Endothelial cell of umbilical vein (primary cell): Measurements from ENCODE around the gene UQCR10.

Experiments
- CTCF ChIP-seq, 2 donors: IDR thresholded peaks; 1 replicate in 1 of 2; 2 replicates in 1 of 2; pipeline ENCODE4 v1.5.1; 2011; ENCODE audit warnings: low read length in 2 of 2, mild to moderate bottlenecking in 2 of 2, moderate library complexity in 2 of 2, control low read depth in 1 of 2, inconsistent platforms in 1 of 2, low read depth in 1 of 2; ENCODE audit not compliant: insufficient read depth in 1 of 2; ENCODE audit errors: extremely low read depth in 1 of 2
- EZH2 ChIP-seq: IDR thresholded peaks from 2 replicates; pipeline ENCODE4 v1.6.1; 2012; ENCODE audit warnings: borderline replicate concordance, low read depth, mild to moderate bottlenecking, moderate library complexity, low read length, inconsistent platforms; ENCODE audit not compliant: severe bottlenecking
- FOS ChIP-seq: IDR thresholded peaks from 2 replicates; pipeline ENCODE4 v1.6.1; 2011; ENCODE audit warnings: mild to moderate bottlenecking, low read length, moderate library complexity, borderline replicate concordance; ENCODE audit not compliant: insufficient read depth
- GATA2 ChIP-seq: IDR thresholded peaks from 2 replicates; pipeline ENCODE4 v1.7.0; 2011; ENCODE audit warnings: low read depth, mild to moderate bottlenecking, moderate library complexity, mixed read lengths, low read length; ENCODE audit not compliant: insufficient read length, insufficient read depth
- JUN ChIP-seq: IDR thresholded peaks from 2 replicates; pipeline ENCODE4 v1.6.1; 2011; ENCODE audit warnings: borderline replicate concordance, low read depth; ENCODE audit not compliant: insufficient read length, insufficient read depth
- MAX ChIP-seq: IDR thresholded peaks from 2 replicates; pipeline ENCODE4 v1.6.1; 2011; ENCODE audit not compliant: insufficient read depth, insufficient read length
- MYC ChIP-seq: IDR thresholded peaks from one replicate; pipeline ENCODE4 v1.6.1; 2011; ENCODE audit warnings: mild to moderate bottlenecking, low read depth, low read length
- POLR2A ChIP-seq: IDR thresholded peaks from 2 replicates; pipeline ENCODE4 v1.6.1; 2012; ENCODE audit warnings: low read depth, mild to moderate bottlenecking, control low read depth, low read length
- POLR2AphosphoS5 ChIP-seq: IDR thresholded peaks from 2 replicates; pipeline ENCODE4 v1.6.1; 2012; ENCODE audit warnings: low read depth, mild to moderate bottlenecking, control low read depth, low read length, moderate library complexity; ENCODE audit not compliant: insufficient read depth

DNA sequence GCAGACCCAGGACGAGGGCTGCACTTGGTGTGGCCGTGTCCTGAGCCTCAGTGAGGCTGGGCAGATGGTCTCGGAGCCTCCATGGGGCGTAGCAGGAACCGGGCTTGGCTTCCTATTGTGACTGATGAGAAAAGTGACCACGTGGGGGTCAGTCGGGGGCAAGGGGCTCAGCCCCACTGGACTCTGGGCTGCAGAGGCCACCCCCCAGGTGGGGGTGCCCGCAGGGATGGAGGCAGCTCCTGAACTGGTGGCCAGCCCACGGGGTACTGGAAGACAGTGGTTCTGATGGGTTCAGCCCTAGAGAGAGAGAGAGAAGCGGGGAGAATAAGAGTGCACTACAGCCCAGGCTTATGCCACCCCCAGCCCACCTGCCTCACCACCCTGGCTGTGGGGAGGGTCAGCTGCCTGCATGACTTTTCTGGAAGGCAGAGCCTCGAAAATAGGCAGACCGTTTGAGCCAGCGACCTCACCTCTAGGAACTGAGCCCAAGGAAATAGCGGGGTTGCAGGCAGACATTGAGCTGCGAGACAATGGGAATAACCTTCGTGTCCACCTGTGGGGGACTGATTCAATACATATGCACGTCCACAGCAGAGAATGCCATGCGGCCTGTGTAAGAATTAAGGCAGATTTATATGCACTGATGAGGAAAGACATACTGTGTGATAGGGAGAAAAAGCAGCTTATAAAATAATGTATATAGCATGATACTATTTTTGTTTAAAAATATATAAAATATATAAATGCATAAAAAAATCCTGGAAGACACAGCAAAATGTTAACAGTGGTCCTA lies 35.9 kb upstream of the UQCR10 start:
- no peak for TF ChIP-seq CTCF (IDR thresholded peaks at IDR 0.05; ENCODE audit: extremely low read depth in 1 of 2, insufficient read depth in 1 of 2, low read depth in 1 of 2, low read length in 2 of 2)
- TF ChIP-seq POLR2AphosphoS5 = no peak
- no peak for TF ChIP-seq FOS
- TF ChIP-seq POLR2A = no peak
- TF ChIP-seq EZH2 = no peak
- TF ChIP-seq MYC = no peak
- TF ChIP-seq MAX = no peak
- TF ChIP-seq JUN = no peak
- TF ChIP-seq GATA2 = no peak
